Liver (tissue), 9 donors: Measurements from ENCODE around the gene BPIFB3. TPM values are rescaled to one million over a fixed set of nuclear protein-coding genes. Genes with fewer than 3 reads are reported as not detected.

Experiments
- DNase-seq: peaks from one replicate; pipeline ENCODE4 v3.0.0-alpha.2; 2017; ENCODE audit warnings: low spot score
- H3K27ac ChIP-seq, 2 donors: one replicate each; pipeline ENCODE4 v1.7.0; 2013; ENCODE audit warnings: inconsistent platforms in 2 of 2, low read length in 2 of 2, control low read depth in 1 of 2, low read depth in 1 of 2, mild to moderate bottlenecking in 1 of 2
- H3K27me3 ChIP-seq, 4 donors: one replicate each; pipeline versions ENCODE4 v1.6.1 to v1.7.0; 2013; ENCODE audit warnings: low read length in 3 of 4, inconsistent platforms in 1 of 4, mild to moderate bottlenecking in 1 of 4, moderate library complexity in 1 of 4; ENCODE audit not compliant: control insufficient read depth in 4 of 4, insufficient read depth in 4 of 4
- H3K36me3 ChIP-seq, 4 donors: one replicate each; pipeline versions ENCODE4 v1.6.1 to v1.7.0; 2013; ENCODE audit warnings: low read length in 3 of 4, mild to moderate bottlenecking in 3 of 4, low read depth in 1 of 4, moderate library complexity in 1 of 4; ENCODE audit not compliant: control insufficient read depth in 4 of 4, insufficient read depth in 3 of 4
- H3K4me1 ChIP-seq, 4 donors: one replicate each; pipeline versions ENCODE4 v1.6.1 to v1.7.0; 2013; ENCODE audit warnings: low read length in 3 of 4, mild to moderate bottlenecking in 3 of 4, moderate library complexity in 1 of 4; ENCODE audit not compliant: control insufficient read depth in 4 of 4, insufficient read depth in 4 of 4
- H3K4me3 ChIP-seq, 3 donors: one replicate each; pipeline versions ENCODE4 v1.6.1 to v1.7.0; 2013; ENCODE audit warnings: low read length in 3 of 3, control low read depth in 1 of 3, low read depth in 1 of 3, mild to moderate bottlenecking in 1 of 3
- H3K9ac ChIP-seq, 2 donors: one replicate each; pipeline ENCODE4 v1.7.0; 2013; ENCODE audit warnings: low read length in 2 of 2, mild to moderate bottlenecking in 2 of 2, moderate library complexity in 2 of 2, control low read depth in 1 of 2, low read depth in 1 of 2
- H3K9me3 ChIP-seq, 4 donors: one replicate each; pipeline versions ENCODE4 v1.6.1 to v1.7.0; 2013; ENCODE audit warnings: low read length in 3 of 4; ENCODE audit not compliant: control insufficient read depth in 4 of 4
- EGR1 ChIP-seq, 2 donors: IDR thresholded peaks; 2 replicates each; pipeline ENCODE4 v1.6.1; 2016 to 2018; ENCODE audit warnings: antibody characterized with exemption in 2 of 2, low read depth in 2 of 2
- FOXA2 ChIP-seq: IDR thresholded peaks from 2 replicates; pipeline ENCODE4 v1.6.1; 2016; ENCODE audit warnings: antibody characterized with exemption
- GABPA ChIP-seq, 2 donors: IDR thresholded peaks in 1 of 2; conservative IDR thresholded peaks in 1 of 2; 2 replicates each; pipeline ENCODE4 v1.6.1; 2016; ENCODE audit warnings: antibody characterized with exemption in 2 of 2, mild to moderate bottlenecking in 1 of 2, moderate library complexity in 1 of 2
- HNF4A ChIP-seq, 2 donors: conservative IDR thresholded peaks; 2 replicates each; pipeline ENCODE4 v1.6.1; 2016; ENCODE audit warnings: antibody characterized with exemption in 2 of 2, mild to moderate bottlenecking in 2 of 2
- HNF4G ChIP-seq: IDR thresholded peaks from 2 replicates; pipeline ENCODE4 v1.6.1; 2016; ENCODE audit warnings: antibody characterized with exemption
- NR2F2 ChIP-seq: IDR thresholded peaks from 2 replicates; pipeline ENCODE4 v1.6.1; 2016; ENCODE audit warnings: antibody characterized with exemption
- RAD21 ChIP-seq, 2 donors: IDR thresholded peaks; 2 replicates each; pipeline ENCODE4 v1.6.1; 2016; ENCODE audit warnings: antibody characterized with exemption in 2 of 2, mild to moderate bottlenecking in 2 of 2
- RXRA ChIP-seq, 2 donors: IDR thresholded peaks; 2 replicates each; pipeline ENCODE4 v1.6.1; 2017 to 2018; ENCODE audit warnings: antibody characterized with exemption in 2 of 2, mild to moderate bottlenecking in 1 of 2
- SP1 ChIP-seq: IDR thresholded peaks from 2 replicates; pipeline ENCODE4 v1.6.1; 2018; ENCODE audit warnings: antibody characterized with exemption, mild to moderate bottlenecking
- TAF1 ChIP-seq: conservative IDR thresholded peaks from 2 replicates; pipeline ENCODE4 v1.6.1; 2016; ENCODE audit warnings: antibody characterized with exemption, mild to moderate bottlenecking
- YY1 ChIP-seq: IDR thresholded peaks from 2 replicates; pipeline ENCODE4 v1.6.1; 2016; ENCODE audit warnings: antibody characterized with exemption, mild to moderate bottlenecking
- WGBS: extraction: QIAGEN DNeasy Blood & Tissue Kit; methylation state at CpG from one replicate; pipeline ENCODE4 v1.1.7; 2013; 5-methylcytosine and 5-hydroxymethylcytosine counted together
- polyA plus RNA-seq, 2 donors: library from polyadenylated mRNA; stranded (reverse) in 1 of 2; unstranded in 1 of 2; fragments of 200-250 nt in 1 of 2; fragments of >200 nt in 1 of 2; fragmentation: Nextera tagmentation in 1 of 2; extraction: Ambion mirVana in 1 of 2; gene quantifications; one replicate each; pipeline versions ENCODE4 v1.2.1 to v1.2.3, GENCODE V29; 2013 to 2015
- total RNA-seq, 2 donors: library from RNA; depleted of rRNA; stranded (reverse); fragments of >200 nt; gene quantifications; one replicate each; pipeline ENCODE4 v1.2.3, GENCODE V29; 2014
- TF ChIP-seq, protein P1 (sequence below): IDR thresholded peaks from 2 replicates; pipeline ENCODE4 v1.6.1; 2016; ENCODE audit warnings: antibody characterized with exemption, mild to moderate bottlenecking
- TF ChIP-seq, protein P2 (sequence below): fragments of 150-350 bp; IDR thresholded peaks from 2 replicates; pipeline ENCODE4 v1.5.1; 2017; ENCODE audit warnings: improper control_type of control experiment, low read depth, low read length; ENCODE audit not compliant: missing input control
- TF ChIP-seq, protein P3 (sequence below): IDR thresholded peaks from 2 replicates; pipeline ENCODE4 v1.6.1; 2016; ENCODE audit warnings: antibody characterized with exemption
- donor health status: healthy.
- donor health status: healthy.
- donor health status: healthy.
- donor health status: healthy.
- donor health status: healthy.

Gene BPIFB3
- total and polyA plus RNA-seq, 4 donors: not detected

DNA sequence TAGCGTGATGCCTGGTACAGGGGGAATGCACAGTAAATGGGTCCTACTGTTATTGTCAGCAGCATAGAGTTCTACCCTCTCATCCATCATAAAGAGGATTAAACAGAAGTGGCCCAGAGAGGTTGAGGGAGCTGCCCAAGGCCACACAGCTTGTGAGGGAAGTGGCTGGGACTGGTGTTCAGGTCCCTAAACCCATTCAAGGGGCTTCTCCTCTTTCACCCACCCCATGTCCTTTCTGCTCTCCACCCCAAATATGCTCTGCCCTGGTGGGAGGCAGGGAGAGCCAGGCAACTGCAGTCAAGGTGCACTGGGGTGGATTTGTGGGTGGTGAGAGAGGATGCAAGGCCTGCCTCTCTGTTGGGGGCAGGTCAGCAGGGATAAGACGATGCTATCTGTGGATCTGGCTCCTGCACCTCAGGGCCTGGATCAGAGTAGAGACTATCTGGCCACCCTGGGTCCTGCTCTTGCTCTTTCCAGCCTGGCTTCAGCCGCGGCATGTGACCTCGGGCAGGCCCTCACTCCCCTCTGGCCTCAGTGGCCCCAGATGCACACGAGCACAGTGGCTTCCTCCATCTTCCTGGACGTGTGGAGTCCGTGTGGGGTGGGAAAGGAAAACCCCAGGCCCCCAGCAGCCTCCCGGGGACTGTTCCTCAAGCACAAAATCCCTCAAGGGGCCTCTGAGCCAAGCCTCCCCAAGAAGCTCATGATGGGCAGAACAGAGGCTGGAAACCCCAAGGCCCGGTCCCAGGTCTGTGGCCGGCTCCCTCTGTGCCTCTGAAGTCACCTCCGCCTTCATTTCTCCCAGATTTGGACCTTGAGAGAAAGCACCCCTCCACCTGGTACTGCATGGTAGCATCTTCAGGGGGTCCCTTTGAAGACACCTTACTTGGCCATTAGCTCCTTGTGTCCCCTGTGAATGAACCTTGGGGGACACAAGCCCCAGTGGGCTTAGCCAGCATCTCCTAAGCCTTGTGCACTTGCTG, 25.6 kb upstream of the BPIFB3 start (continued):
- TF ChIP-seq, protein P1, sequence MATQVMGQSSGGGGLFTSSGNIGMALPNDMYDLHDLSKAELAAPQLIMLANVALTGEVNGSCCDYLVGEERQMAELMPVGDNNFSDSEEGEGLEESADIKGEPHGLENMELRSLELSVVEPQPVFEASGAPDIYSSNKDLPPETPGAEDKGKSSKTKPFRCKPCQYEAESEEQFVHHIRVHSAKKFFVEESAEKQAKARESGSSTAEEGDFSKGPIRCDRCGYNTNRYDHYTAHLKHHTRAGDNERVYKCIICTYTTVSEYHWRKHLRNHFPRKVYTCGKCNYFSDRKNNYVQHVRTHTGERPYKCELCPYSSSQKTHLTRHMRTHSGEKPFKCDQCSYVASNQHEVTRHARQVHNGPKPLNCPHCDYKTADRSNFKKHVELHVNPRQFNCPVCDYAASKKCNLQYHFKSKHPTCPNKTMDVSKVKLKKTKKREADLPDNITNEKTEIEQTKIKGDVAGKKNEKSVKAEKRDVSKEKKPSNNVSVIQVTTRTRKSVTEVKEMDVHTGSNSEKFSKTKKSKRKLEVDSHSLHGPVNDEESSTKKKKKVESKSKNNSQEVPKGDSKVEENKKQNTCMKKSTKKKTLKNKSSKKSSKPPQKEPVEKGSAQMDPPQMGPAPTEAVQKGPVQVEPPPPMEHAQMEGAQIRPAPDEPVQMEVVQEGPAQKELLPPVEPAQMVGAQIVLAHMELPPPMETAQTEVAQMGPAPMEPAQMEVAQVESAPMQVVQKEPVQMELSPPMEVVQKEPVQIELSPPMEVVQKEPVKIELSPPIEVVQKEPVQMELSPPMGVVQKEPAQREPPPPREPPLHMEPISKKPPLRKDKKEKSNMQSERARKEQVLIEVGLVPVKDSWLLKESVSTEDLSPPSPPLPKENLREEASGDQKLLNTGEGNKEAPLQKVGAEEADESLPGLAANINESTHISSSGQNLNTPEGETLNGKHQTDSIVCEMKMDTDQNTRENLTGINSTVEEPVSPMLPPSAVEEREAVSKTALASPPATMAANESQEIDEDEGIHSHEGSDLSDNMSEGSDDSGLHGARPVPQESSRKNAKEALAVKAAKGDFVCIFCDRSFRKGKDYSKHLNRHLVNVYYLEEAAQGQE: no peak
- TF ChIP-seq FOXA2 (no peak), NR2F2 (no peak), HNF4A (conservative IDR thresholded peaks at IDR 0.05) (no peak), EGR1 (IDR thresholded peaks at IDR 0.05; ENCODE audit: low read depth in 2 of 2) (no peak)

DNA sequence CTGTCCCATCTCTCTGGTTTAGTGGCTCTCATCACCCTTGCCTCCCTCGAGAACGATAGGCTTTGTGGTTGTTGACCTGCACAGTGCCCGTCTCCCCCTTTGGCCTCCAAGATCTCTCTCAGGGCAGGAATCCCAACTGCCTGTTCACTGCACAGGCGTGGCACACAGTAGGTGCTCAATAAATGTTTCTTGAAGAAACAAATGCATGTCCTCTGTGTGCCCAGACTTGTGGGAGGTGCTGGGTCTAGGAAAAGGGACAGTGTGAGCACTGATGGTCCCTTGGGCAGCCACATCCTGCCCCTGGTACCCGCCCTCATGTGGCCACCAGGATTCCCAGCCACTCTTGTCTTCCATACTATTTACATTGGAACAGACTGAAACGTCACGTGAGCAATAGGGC, 24.8 kb upstream of the BPIFB3 start:
- Histone ChIP-seq H3K36me3 (no peaks in the 10 kb centered on the region), H3K27me3 (no peaks in the 10 kb centered on the region), H3K4me3 (no peak overlapping the region), H3K4me1 (no peaks in the 10 kb centered on the region), H3K9me3 (no peaks in the 10 kb centered on the region), H3K9ac (no peak overlapping the region), H3K27ac (no peak overlapping the region)
- WGBS: 68% methylated on average over 7 of the region's 7 CpGs
- TF ChIP-seq FOXA2: no peak
- TF ChIP-seq TAF1: no peak
- no peak for TF ChIP-seq HNF4G
- TF ChIP-seq RAD21 (IDR thresholded peaks at IDR 0.05): no peak
- TF ChIP-seq RXRA (IDR thresholded peaks at IDR 0.05): no peak
- TF ChIP-seq SP1: no peak
- DNase-seq: no peak

DNA sequence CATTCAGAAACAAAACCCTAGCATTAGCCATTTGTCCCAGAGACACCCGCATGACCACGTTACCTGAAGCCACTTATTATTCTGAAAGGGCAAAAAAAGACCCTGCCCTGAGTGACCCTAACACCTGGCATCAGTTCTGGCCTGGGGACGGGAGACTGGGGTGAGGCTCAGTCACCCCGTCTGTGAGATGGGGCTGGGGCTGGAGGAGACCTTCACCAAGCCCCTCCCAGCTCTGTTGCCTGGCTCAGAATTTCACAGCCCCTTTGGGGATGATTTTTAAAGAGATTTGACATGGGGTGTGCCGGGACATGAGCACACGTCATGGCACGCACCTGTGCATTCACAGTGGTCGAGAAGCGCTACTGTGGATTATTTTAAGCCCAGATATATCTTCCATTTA, 23.6 kb upstream of the BPIFB3 start:
- TF ChIP-seq HNF4G (no peak), GABPA (IDR thresholded peaks at IDR 0.05 in 1 of 2, conservative IDR thresholded peaks at IDR 0.05 in 1 of 2) (no peak), SP1 (no peak), EGR1 (IDR thresholded peaks at IDR 0.05; ENCODE audit: low read depth in 2 of 2) (no peak), YY1 (no peak), RXRA (IDR thresholded peaks at IDR 0.05) (no peak), FOXA2 (no peak), RAD21 (IDR thresholded peaks at IDR 0.05) (no peak), NR2F2 (no peak)
- TF ChIP-seq, protein P2, sequence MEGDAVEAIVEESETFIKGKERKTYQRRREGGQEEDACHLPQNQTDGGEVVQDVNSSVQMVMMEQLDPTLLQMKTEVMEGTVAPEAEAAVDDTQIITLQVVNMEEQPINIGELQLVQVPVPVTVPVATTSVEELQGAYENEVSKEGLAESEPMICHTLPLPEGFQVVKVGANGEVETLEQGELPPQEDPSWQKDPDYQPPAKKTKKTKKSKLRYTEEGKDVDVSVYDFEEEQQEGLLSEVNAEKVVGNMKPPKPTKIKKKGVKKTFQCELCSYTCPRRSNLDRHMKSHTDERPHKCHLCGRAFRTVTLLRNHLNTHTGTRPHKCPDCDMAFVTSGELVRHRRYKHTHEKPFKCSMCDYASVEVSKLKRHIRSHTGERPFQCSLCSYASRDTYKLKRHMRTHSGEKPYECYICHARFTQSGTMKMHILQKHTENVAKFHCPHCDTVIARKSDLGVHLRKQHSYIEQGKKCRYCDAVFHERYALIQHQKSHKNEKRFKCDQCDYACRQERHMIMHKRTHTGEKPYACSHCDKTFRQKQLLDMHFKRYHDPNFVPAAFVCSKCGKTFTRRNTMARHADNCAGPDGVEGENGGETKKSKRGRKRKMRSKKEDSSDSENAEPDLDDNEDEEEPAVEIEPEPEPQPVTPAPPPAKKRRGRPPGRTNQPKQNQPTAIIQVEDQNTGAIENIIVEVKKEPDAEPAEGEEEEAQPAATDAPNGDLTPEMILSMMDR: no peak
- TF ChIP-seq, protein P3, sequence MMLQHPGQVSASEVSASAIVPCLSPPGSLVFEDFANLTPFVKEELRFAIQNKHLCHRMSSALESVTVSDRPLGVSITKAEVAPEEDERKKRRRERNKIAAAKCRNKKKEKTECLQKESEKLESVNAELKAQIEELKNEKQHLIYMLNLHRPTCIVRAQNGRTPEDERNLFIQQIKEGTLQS: no peak
- no peak overlapping the region for H3K4me3 ChIP-seq
- H3K9ac ChIP-seq: no peak overlapping the region
- DNase-seq: no peak
- H3K27me3 ChIP-seq: no peaks in the 10 kb centered on the region
- no peaks in the 10 kb centered on the region for H3K9me3 ChIP-seq
- no peaks in the 10 kb centered on the region for H3K36me3 ChIP-seq
- no peak overlapping the region for H3K27ac ChIP-seq
- WGBS: 87% methylated on average over 9 of the region's 9 CpGs
- no peaks in the 10 kb centered on the region for H3K4me1 ChIP-seq
